Skeletal muscle satellite cell (primary cell): ENCODE measurements around the gene ZSWIM9.
"Not testable (repeated sequence)": the region's sequence is repeated elsewhere in the genome, so short reads cannot be mapped to it uniquely, and the experiment has no call there.

Source experiments
- H3K27me3 ChIP-seq: 2 replicates; pipeline ENCODE4 v1.7.0; 2013; ENCODE audit warnings: low read length; ENCODE audit not compliant: control insufficient read depth, insufficient read depth
- H3K36me3 ChIP-seq: 2 replicates; pipeline ENCODE4 v1.7.0; 2013; ENCODE audit warnings: mild to moderate bottlenecking, control low read depth, low read length; ENCODE audit not compliant: insufficient read depth
- H3K4me1 ChIP-seq: 2 replicates; pipeline ENCODE4 v1.7.0; 2013; ENCODE audit warnings: low read length; ENCODE audit not compliant: control insufficient read depth, insufficient read depth
- H3K4me2 ChIP-seq: 2 replicates; pipeline ENCODE4 v1.7.0; 2013; ENCODE audit warnings: mild to moderate bottlenecking, low read length
- H3K4me3 ChIP-seq: 2 replicates; pipeline ENCODE4 v1.7.0; 2013; ENCODE audit warnings: low read length
- H3K9ac ChIP-seq: 2 replicates; pipeline ENCODE4 v1.7.0; 2013; ENCODE audit warnings: mild to moderate bottlenecking, low read depth, low read length, moderate library complexity
- H3K9me3 ChIP-seq: replicated peaks from 2 replicates; pipeline ENCODE4 v1.7.0; 2013; ENCODE audit warnings: mild to moderate bottlenecking, control low read depth, low read length

Gene ZSWIM9

DNA sequence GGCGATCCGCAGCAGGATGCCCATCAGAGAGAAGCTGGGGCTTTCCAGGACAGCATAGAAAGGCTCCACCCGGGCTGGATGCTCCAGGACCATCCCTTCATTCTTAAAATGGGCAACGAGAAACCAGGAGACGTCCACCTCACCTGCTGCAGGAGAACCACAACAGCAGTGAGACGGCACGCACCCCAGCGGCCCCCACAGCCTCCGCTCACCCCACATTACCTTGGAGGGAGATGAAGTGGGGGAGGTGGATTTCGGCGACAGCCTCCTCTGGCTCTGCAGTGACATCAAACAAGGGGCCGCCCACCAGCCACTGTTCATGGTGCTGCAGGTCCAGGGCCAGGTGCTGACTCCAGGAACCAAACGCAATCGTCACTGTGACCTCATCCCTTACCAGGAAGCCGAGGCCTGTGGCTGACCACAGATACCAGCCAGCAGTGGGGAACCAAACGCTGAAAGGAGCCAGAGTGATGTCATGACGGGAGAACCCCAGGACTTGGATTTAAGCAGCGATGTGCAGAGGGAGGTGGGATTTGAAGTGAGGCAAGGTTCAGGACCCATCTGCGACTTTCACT lies 60.2 kb downstream of the ZSWIM9 start:
- Histone ChIP-seq H3K4me2 (no peak overlapping the region), H3K36me3 (peaks cover 22% of the 10 kb centered on the region), H3K9ac (no peak overlapping the region), H3K4me3 (no peak overlapping the region), H3K4me1 (no peaks in the 10 kb centered on the region), H3K27me3 (no peaks in the 10 kb centered on the region), H3K9me3 (no peaks in the 10 kb centered on the region)

DNA sequence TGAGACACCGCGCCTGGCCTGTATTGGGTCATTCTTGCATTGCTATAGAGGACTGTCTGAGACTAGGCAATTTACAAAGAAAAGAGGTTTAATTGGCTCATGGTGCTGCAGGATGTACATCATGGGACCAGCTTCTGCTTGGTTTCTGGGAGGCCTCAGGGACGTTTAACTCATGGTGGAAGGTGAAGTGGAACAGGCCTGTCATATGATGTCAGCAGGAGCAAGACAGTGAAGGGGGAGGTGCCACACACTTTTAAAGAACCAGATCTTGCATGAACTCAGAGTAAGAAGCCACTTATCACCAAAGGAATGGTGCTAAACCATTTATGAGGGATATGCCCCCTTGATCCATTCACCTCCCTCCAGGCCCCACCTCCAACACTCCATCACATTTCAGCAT lies 66.6 kb downstream of the ZSWIM9 start:
- H3K4me2 ChIP-seq: no peak overlapping the region
- H3K4me3 ChIP-seq: no peak overlapping the region
- no peaks in the 10 kb centered on the region for H3K27me3 ChIP-seq
- H3K9ac ChIP-seq: no peak overlapping the region
- H3K4me1 ChIP-seq: peaks cover 5% of the 10 kb centered on the region
- H3K9me3 ChIP-seq: no peaks in the 10 kb centered on the region
- H3K36me3 ChIP-seq: peaks cover 16% of the 10 kb centered on the region

GRCh38 chr19:48239120-48239519 lies 68.6 kb downstream of the ZSWIM9 start:
- Histone ChIP-seq H3K4me2 (no peak overlapping the region), H3K4me3 (no peak overlapping the region), H3K36me3 (peaks cover 15% of the 10 kb centered on the region), H3K27me3 (no peaks in the 10 kb centered on the region), H3K9me3 (no peaks in the 10 kb centered on the region), H3K9ac (no peak overlapping the region), H3K4me1 (peaks cover 5% of the 10 kb centered on the region)

DNA sequence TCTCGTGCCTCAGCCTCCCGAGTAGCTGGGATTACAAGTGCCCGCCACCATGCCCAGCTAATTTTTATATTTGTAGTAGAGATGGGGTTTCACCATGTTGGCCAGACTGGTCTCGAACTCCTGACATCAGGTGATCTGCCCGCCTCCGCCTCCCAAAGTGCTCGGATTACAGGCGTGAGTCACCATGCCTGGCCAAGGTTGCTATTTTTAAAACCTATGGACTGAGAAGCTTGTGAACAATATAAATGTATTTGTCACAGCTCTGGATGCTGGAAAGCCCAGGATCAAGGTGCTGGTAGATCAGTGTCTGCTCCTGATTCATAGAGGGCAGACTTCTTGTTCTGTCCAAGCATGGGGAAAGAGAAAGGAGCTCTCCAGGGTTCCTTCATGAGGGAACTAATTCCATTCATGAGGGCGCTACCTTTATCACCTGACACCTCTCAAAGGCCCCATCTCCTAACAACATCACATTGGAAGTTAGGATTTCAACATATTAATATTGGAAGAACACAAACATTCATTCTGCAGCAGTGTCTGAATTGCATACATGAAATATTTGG lies 69.2 kb downstream of the ZSWIM9 start:
- Histone ChIP-seq H3K27me3 (no peaks in the 10 kb centered on the region), H3K9ac (no peak overlapping the region), H3K36me3 (peaks cover 15% of the 10 kb centered on the region), H3K4me1 (peaks cover 5% of the 10 kb centered on the region), H3K4me3 (no peak overlapping the region), H3K4me2 (no peak overlapping the region), H3K9me3 (no peaks in the 10 kb centered on the region)

DNA sequence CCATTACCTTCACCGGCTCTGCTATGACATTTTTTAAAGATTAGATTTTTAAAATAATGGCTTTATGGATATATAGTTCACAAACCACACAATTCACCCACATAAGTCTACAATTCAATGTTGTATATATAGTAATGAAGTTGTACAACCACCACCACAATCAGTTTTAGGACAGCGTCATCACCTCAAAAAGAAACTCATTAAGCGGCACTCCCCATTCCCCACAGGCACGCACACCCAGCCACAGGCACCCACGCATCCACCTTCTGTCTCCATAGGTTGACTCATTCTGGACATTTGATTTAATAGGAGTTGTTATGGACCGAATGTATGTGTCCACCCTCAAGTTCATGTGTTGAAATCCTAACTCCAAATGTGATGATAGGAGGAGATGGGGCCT lies 71.3 kb downstream of the ZSWIM9 start:
- not testable (repeated sequence) for H3K4me3 ChIP-seq, H3K4me1 ChIP-seq, H3K27me3 ChIP-seq, H3K4me2 ChIP-seq, H3K9me3 ChIP-seq, H3K9ac ChIP-seq
- peaks cover 15% of the 10 kb centered on the region for H3K36me3 ChIP-seq

GRCh38 chr19:48244281-48244680 lies 73.8 kb downstream of the ZSWIM9 start:
- Histone ChIP-seq H3K9me3 (no peaks in the 10 kb centered on the region), H3K4me2 (no peak overlapping the region), H3K4me1 (peaks cover 5% of the 10 kb centered on the region), H3K36me3 (peaks cover 13% of the 10 kb centered on the region), H3K4me3 (no peak overlapping the region), H3K9ac (no peak overlapping the region), H3K27me3 (no peaks in the 10 kb centered on the region)

DNA sequence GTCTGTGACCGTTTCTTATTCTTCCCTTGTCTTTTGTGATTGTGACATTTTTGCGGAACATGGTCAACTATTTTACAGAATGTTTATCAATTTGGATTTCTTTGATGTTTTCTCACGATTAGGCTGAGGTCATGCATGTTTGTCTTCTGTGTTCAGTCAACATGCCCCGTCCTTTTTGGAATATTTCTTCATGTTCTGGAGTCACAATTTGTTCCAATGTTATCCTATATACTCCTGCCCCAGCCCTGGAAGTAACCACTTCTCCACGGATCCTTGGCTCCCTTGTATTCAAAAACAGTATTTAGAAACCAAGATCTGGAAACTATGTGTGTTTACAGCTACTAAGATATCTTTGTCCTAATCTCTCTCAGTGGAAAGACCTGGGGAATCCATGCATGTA lies 75.6 kb downstream of the ZSWIM9 start:
- Histone ChIP-seq H3K4me1 (no peaks in the 10 kb centered on the region), H3K36me3 (peaks cover 14% of the 10 kb centered on the region), H3K4me3 (no peak overlapping the region), H3K9ac (no peak overlapping the region), H3K4me2 (no peak overlapping the region), H3K9me3 (no peaks in the 10 kb centered on the region), H3K27me3 (no peaks in the 10 kb centered on the region)

DNA sequence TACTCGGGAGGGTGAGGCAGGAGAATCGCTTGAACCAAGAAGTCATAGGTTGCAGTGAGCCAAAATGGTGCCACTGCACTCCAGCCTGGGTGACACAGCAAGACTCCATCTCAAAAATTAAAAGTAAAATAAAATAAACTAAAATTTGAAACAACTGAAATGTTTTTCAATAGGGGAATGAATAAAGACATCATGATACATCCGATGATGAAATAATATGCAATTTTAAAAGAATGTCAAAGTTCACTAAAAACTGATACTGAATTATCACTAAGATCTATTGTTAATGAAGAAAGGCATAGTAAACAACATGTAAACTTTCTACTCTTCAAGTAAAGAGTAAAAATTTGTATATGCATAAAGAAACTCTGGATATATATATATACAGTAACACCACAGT lies 76.7 kb downstream of the ZSWIM9 start:
- H3K9me3 ChIP-seq: no peaks in the 10 kb centered on the region
- no peaks in the 10 kb centered on the region for H3K4me1 ChIP-seq
- H3K4me2 ChIP-seq: no peak overlapping the region
- H3K4me3 ChIP-seq: no peak overlapping the region
- H3K9ac ChIP-seq: no peak overlapping the region
- peaks cover 9% of the 10 kb centered on the region for H3K36me3 ChIP-seq
- no peaks in the 10 kb centered on the region for H3K27me3 ChIP-seq
